Measurements from ENCODE around the gene AGBL1.

The AGBL1 gene

GRCh38 chr15:86555939-86556338 is 476.3 kb downstream of the AGBL1 start:
- no peak for DNase-seq (ENCODE audit: low read depth in 1 of 2, low spot score in 1 of 2)
- Histone ChIP-seq H3K27ac (replicated peaks) (no peak overlapping the region), H3K4me3 (replicated peaks; ENCODE audit: insufficient read depth, low read length) (no peak overlapping the region), H3K27me3 (ENCODE audit: insufficient read depth, poor library complexity, severe bottlenecking) (no peaks in the 10 kb centered on the region)
- TF ChIP-seq POLR2AphosphoS5 (IDR thresholded peaks at IDR 0.05; ENCODE audit: low read depth) (no peak), REST (IDR thresholded peaks at IDR 0.05; ENCODE audit: insufficient replicate concordance, low read depth) (no peak), SPI1 (IDR thresholded peaks at IDR 0.05; ENCODE audit: borderline replicate concordance, low read depth) (no peak), CTCF (IDR thresholded peaks at IDR 0.05; ENCODE audit: insufficient read depth, low read length) (no peak), GABPA (IDR thresholded peaks at IDR 0.05; ENCODE audit: low read depth) (no peak)

- TF ChIP-seq GABPA (IDR thresholded peaks at IDR 0.05; ENCODE audit: low read depth) (no peak), REST (IDR thresholded peaks at IDR 0.05; ENCODE audit: insufficient replicate concordance, low read depth) (no peak), CTCF (IDR thresholded peaks at IDR 0.05; ENCODE audit: insufficient read depth, low read length) (no peak)
- Histone ChIP-seq H3K4me3 (replicated peaks; ENCODE audit: insufficient read depth, low read length) (no peak overlapping the region), H3K27me3 (ENCODE audit: insufficient read depth, poor library complexity, severe bottlenecking) (no peaks in the 10 kb centered on the region), H3K27ac (replicated peaks) (no peak overlapping the region)
- no peak for DNase-seq (ENCODE audit: low read depth in 1 of 2, low spot score in 1 of 2)
Measured at GRCh38 chr15:86556396-86557017, 476.8 kb downstream of the AGBL1 start.

- DNase-seq (ENCODE audit: low read depth in 1 of 2, low spot score in 1 of 2) = no peak
- no peaks in the 10 kb centered on the region for H3K27me3 ChIP-seq (ENCODE audit: insufficient read depth, poor library complexity, severe bottlenecking)
- no peak overlapping the region for H3K27ac ChIP-seq (replicated peaks)
- H3K4me3 ChIP-seq (replicated peaks; ENCODE audit: insufficient read depth, low read length) = no peak overlapping the region
- TF ChIP-seq GABPA (IDR thresholded peaks at IDR 0.05; ENCODE audit: low read depth) (no peak), SPI1 (IDR thresholded peaks at IDR 0.05; ENCODE audit: borderline replicate concordance, low read depth) (no peak), CTCF (IDR thresholded peaks at IDR 0.05; ENCODE audit: insufficient read depth, low read length) (no peak), REST (IDR thresholded peaks at IDR 0.05; ENCODE audit: insufficient replicate concordance, low read depth) (no peak), POLR2AphosphoS5 (IDR thresholded peaks at IDR 0.05; ENCODE audit: low read depth) (no peak)
Measured at GRCh38 chr15:86557018-86557550, 477.4 kb downstream of the AGBL1 start.

Data from HL-60 (cell line).